PC-3 (cell line): ENCODE measurements around the gene WIPF1. TPM values are rescaled to one million over a fixed set of nuclear protein-coding genes. Genes with fewer than 3 reads are reported as not detected.

Experiments used
- ATAC-seq: fragments of 200-7000 bp; cut with Tn5 transposase; 2 replicates; pipeline ENCODE4 v1.9.1; 2020; ENCODE audit warnings: mild to moderate bottlenecking, moderate library complexity
- BruUV-seq: library from RNA; stranded (reverse); fragments of 400-500 nt; replicated peaks from 2 replicates; lab custom pipeline; 2021; lab: Mats Ljungman, UMichigan
- CTCF ChIA-PET: fragments of 300-600 bp; sonication (Branson Sonifier 250); formaldehyde crosslinking; loops from one replicate; lab custom pipeline; 2022; ENCODE audit warnings: antibody characterized with exemption; lab: Charles Lee
- POLR2A ChIA-PET: fragments of 300-600 bp; sonication (Branson Sonifier 250); formaldehyde crosslinking; loops from one replicate; lab custom pipeline; 2022; ENCODE audit warnings: antibody characterized with exemption; ENCODE audit not compliant: unreplicated experiment; lab: Charles Lee
- DNase-seq: peaks from one replicate; pipeline ENCODE4 v3.0.0-alpha.2; 2015
- H2AFZ ChIP-seq: fragments of 300-600 bp; sonication (generic); 2 replicates; pipeline ENCODE4 v1.6.0; 2016; ENCODE audit warnings: antibody characterized with exemption, low read length
- H3F3A ChIP-seq: fragments of 300-600 bp; sonication (generic); one replicate; pipeline ENCODE4 v1.6.0; 2017; ENCODE audit warnings: antibody characterized with exemption, low read length, control low read depth, mild to moderate bottlenecking; ENCODE audit not compliant: unreplicated experiment
- H3K27ac ChIP-seq: fragments of 300-600 bp; sonication (generic); 2 replicates; pipeline ENCODE4 v1.5.1; 2016; ENCODE audit warnings: mild to moderate bottlenecking, low read length
- H3K27me3 ChIP-seq: fragments of 300-600 bp; sonication (generic); 2 replicates; pipeline ENCODE4 v1.6.1; 2016; ENCODE audit warnings: low read length, mixed read lengths
- H3K36me3 ChIP-seq: fragments of 300-600 bp; sonication (generic); 2 replicates; pipeline ENCODE4 v1.6.1; 2016; ENCODE audit warnings: low read depth, mixed run types, low read length, mixed read lengths
- H3K4me1 ChIP-seq: fragments of 300-600 bp; sonication (generic); 2 replicates; pipeline ENCODE4 v1.5.1; 2016; ENCODE audit warnings: low read length; ENCODE audit not compliant: insufficient read depth
- H3K4me2 ChIP-seq: fragments of 300-600 bp; sonication (generic); 2 replicates; pipeline ENCODE4 v1.6.0; 2016; ENCODE audit warnings: low read length
- H3K4me3 ChIP-seq: fragments of 300-600 bp; sonication (generic); 2 replicates; pipeline ENCODE4 v1.5.1; 2016; ENCODE audit warnings: mild to moderate bottlenecking, low read length, mixed read lengths
- H3K79me2 ChIP-seq: fragments of 300-600 bp; sonication (generic); 2 replicates; pipeline ENCODE4 v1.6.1; 2017; ENCODE audit warnings: low read length, mixed read lengths
- H3K9ac ChIP-seq: fragments of 300-600 bp; sonication (generic); 2 replicates; pipeline ENCODE4 v1.6.0; 2016; ENCODE audit warnings: mild to moderate bottlenecking, low read length
- H3K9me2 ChIP-seq: fragments of 300-600 bp; sonication (generic); replicated peaks from 2 replicates; pipeline ENCODE4 v1.6.1; 2016; ENCODE audit warnings: mixed run types, low read length, mixed read lengths
- H3K9me3 ChIP-seq: fragments of 300-600 bp; sonication (generic); 2 replicates; pipeline ENCODE4 v1.6.1; 2016; ENCODE audit warnings: low read length, mixed read lengths
- H4K20me1 ChIP-seq: fragments of 300-600 bp; sonication (generic); 2 replicates; pipeline ENCODE4 v1.6.1; 2016; ENCODE audit warnings: low read length, mixed read lengths
- EZH2 ChIP-seq: fragments of 300-600 bp; sonication (generic); IDR thresholded peaks from one replicate; pipeline ENCODE4 v1.6.1; 2017; ENCODE audit warnings: antibody characterized with exemption, mild to moderate bottlenecking, low read length; ENCODE audit not compliant: unreplicated experiment
- EZH2phosphoT487 ChIP-seq: fragments of 300-600 bp; sonication (generic); IDR thresholded peaks from 2 replicates; pipeline ENCODE4 v1.6.1; 2018; ENCODE audit warnings: mild to moderate bottlenecking, antibody characterized with exemption, low read length, borderline replicate concordance
- intact Hi-C: fragments of 100-400 bp; cut with micrococcal nuclease; formaldehyde crosslinking; loops from 2 replicates; pipeline ENCODE4 v1.9.0; 2023
- total RNA-seq: library from RNA; depleted of rRNA; stranded (reverse); fragments of >200 nt; gene quantifications from 2 replicates; pipeline ENCODE4 v1.2.3, GENCODE V29; 2014
- TF ChIP-seq, protein P1 (sequence below): fragments of 300-600 bp; sonication (generic); conservative IDR thresholded peaks from 2 replicates; pipeline ENCODE4 v1.5.1; 2017; ENCODE audit warnings: antibody characterized with exemption, low read depth, mild to moderate bottlenecking, low read length

WIPF1 gene
- total RNA-seq, 1 experiment from 2014 or later = 0.29 TPM

DNA sequence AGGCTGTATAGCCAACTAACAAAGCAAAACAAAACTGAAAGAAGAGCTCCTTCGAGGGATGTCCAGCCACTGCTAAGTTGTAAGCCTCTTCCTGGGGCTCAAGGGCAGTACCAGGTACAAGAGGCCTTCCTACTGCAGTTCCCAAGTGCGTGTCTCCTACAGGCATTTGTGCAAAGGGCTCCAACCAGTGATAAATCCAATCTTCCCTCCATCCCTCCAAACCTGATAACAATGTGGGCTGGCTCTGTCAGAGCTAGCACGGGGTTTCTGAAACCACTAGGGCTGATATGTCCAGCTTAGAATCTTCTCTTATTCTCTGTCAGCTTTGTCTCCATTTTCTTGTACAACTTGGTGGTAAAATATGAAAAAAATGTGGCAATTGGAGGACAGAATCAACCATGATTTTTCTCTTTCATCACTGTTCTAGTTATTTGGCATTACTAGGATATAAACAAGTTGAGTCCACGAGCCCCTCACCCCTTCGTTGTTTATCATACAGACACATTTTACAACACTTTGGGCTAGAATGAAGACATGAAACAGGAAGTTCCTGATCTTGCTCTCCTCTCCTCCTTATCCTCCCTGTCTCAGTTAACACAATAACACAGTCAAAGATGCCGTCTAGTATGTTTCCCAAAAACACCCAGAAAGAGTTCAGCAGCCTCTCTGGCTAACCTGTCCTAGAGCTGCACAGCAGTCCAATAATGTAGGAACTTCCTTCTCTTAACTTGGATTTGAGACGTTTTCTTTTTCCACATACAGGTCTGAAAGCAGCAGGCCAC, 35.4 kb upstream of the WIPF1 start:
- H3K9ac ChIP-seq = no peak overlapping the region
- no peaks in the 10 kb centered on the region for H3K36me3 ChIP-seq
- no peaks in the 10 kb centered on the region for H3F3A ChIP-seq
- ATAC-seq (no peak), DNase-seq (no peak)
- CTCF ChIA-PET = no interaction called here
- H3K9me3 ChIP-seq = no peaks in the 10 kb centered on the region
- no peaks in the 10 kb centered on the region for H3K27me3 ChIP-seq
- H3K79me2 ChIP-seq = no peaks in the 10 kb centered on the region
- H3K9me2 ChIP-seq = no peaks in the 10 kb centered on the region
- BruUV-seq = no TSS peak
- intact Hi-C loops = no loop called here
- no peaks in the 10 kb centered on the region for H3K4me1 ChIP-seq
- POLR2A ChIA-PET = interaction anchor here (0.7 kb wide), 1 partner anchor 50 kb away, joined by 21 read pairs; no protein-coding TSS in a partner anchor
- TF ChIP-seq EZH2phosphoT487 (no peak), EZH2 (no peak)
- TF ChIP-seq, protein P1, sequence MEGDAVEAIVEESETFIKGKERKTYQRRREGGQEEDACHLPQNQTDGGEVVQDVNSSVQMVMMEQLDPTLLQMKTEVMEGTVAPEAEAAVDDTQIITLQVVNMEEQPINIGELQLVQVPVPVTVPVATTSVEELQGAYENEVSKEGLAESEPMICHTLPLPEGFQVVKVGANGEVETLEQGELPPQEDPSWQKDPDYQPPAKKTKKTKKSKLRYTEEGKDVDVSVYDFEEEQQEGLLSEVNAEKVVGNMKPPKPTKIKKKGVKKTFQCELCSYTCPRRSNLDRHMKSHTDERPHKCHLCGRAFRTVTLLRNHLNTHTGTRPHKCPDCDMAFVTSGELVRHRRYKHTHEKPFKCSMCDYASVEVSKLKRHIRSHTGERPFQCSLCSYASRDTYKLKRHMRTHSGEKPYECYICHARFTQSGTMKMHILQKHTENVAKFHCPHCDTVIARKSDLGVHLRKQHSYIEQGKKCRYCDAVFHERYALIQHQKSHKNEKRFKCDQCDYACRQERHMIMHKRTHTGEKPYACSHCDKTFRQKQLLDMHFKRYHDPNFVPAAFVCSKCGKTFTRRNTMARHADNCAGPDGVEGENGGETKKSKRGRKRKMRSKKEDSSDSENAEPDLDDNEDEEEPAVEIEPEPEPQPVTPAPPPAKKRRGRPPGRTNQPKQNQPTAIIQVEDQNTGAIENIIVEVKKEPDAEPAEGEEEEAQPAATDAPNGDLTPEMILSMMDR = no peak
- H2AFZ ChIP-seq = no peak overlapping the region
- no peaks in the 10 kb centered on the region for H4K20me1 ChIP-seq
- no peak overlapping the region for H3K27ac ChIP-seq
- H3K4me3 ChIP-seq = no peak overlapping the region
- H3K4me2 ChIP-seq = no peak overlapping the region

DNA sequence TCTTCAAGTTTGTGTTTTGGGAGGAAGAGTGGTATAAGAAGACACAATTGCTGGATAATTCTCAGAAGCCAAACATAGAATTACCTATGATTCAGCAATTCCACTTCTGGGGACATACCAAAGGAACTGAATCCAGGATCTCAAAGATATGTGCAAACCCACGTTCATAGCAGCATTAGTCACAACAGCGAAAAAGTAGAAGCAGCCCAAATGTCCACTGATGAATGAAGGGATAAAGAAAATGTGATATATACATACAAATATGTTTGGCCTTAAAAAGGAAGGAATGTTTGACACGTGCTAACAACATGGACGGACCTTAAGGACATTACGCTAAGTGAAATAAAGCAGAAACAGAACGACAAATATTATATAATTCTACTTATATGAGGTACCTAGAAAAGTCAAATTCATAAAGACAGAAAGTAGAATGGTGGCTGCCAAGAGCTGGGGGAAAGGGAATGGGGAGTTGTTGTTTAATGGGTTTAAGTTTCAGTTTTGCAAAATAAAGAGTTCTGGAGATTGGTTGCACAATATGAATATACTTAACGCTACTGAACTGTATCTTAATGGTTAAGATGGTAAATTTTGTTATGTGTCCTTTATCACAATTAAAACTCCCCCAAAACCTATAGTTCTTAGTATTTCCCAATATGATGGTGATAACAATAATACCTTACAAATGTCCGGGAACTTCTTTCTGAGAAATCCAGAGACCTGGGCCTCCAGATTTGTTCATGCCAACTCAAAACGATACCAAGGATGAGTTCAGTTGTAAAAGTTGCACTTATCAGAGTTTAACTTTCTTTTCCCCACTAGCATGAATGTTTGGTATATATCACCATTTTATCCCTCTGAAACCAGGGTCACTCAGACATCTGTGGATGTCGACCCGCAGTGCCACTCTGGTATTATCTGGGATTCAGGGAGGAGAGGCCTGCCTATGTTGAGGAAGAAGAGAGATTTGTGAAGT, 33.7 kb upstream of the WIPF1 start:
- Histone ChIP-seq H3K27ac (no peak overlapping the region), H3K9me2 (no peaks in the 10 kb centered on the region), H2AFZ (no peak overlapping the region), H3K9ac (no peak overlapping the region), H3K36me3 (no peaks in the 10 kb centered on the region), H3K4me2 (no peak overlapping the region), H3K27me3 (0 out of 2 replicates have a peak, but pooled peaks cover 2% of the 10 kb centered on the region), H3K4me3 (no peak overlapping the region), H4K20me1 (no peaks in the 10 kb centered on the region), H3K9me3 (no peaks in the 10 kb centered on the region), H3F3A (no peaks in the 10 kb centered on the region), H3K79me2 (no peaks in the 10 kb centered on the region), H3K4me1 (no peaks in the 10 kb centered on the region)
- intact Hi-C loops = no loop called here
- ATAC-seq (no peak), DNase-seq (peak; percentile 11)
- ChIA-PET CTCF (no interaction called here), POLR2A (interaction anchor here (0.6 kb wide), 1 partner anchor 18 kb away, joined by 3 read pairs; no protein-coding TSS in a partner anchor)
- TF ChIP-seq EZH2 (no peak), EZH2phosphoT487 (no peak)
- TF ChIP-seq, protein P1 = no peak
- no TSS peak for BruUV-seq
